Measurements from ENCODE around the gene TRERF1.
"Not testable (repeated sequence)": the region's sequence is repeated elsewhere in the genome, so short reads cannot be mapped to it uniquely, and the experiment has no call there.

The TRERF1 gene

DNA sequence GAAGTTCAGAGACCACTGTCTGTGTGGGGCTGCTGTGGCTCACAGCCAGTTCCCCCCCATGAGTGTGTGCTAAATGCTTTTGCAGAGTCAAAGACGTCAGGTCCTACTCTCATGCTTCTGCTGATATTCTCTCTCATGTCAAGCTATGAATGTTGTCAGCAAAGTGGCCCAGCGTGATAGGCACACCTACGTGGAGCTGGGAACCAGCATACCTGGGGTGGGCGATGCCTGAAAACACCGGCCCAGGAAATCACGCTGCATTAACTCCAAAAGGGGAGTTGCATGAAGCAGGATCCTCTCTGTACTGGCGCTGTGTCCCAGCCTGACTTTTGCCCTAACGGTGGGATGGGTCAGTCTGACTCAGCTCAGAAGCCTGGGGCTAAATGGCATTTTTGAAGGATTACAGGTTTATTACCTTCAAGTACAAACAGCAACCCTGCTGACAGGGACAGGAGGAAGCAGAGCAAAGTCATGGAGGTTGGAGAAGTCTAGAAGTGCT, 225.0 kb downstream of the TRERF1 start:
- DNase-seq (ENCODE audit: low read depth in 3 of 3, low spot score in 1 of 3), result no peak

DNA sequence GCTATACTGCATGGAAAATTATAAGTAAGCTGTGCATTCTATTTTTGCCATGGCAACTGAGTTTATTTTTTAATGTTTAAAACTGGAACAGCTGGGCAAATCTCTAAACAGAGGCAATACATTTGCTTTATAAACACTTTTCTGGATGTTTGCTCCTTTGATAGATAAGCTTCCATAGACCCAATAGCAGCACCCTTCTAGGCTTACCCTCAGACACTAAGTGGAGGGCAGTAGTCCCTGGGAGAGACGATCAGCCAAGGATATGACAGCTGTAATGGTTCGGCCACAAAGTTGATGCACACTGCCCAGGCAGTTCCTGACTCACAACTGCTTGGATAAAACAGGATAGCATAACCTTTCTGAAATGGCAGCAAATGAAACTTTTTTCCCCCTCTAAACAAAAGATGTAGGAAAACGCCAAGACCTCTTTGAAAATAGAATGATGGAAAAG, 225.5 kb downstream of the TRERF1 start:
- DNase-seq (ENCODE audit: low read depth in 3 of 3, low spot score in 1 of 3), result no peak

DNA sequence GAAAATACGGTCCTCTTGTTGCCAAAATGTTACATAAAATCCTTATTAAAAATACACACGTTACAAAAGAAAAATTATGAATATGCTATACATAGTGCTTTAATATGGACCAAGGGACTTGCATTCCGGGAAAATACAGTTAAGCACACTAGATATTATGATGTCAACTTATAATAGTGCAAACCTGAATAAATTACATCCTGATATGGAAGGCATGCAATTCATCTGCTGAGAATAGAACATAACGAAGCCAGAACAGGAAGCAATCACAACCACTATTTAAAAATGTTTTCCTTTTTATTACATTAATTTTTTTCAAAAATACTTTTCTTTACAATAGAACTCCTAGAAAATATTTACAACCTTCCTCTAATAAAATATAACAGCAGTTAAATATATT, 226.3 kb downstream of the TRERF1 start:
- DNase-seq (ENCODE audit: low read depth in 3 of 3, low spot score in 1 of 3), result no peak

- no peak for DNase-seq (ENCODE audit: low read depth in 3 of 3, low spot score in 1 of 3)
Observed at GRCh38 chr6:42225029-42225339, 226.7 kb downstream of the TRERF1 start.

DNA sequence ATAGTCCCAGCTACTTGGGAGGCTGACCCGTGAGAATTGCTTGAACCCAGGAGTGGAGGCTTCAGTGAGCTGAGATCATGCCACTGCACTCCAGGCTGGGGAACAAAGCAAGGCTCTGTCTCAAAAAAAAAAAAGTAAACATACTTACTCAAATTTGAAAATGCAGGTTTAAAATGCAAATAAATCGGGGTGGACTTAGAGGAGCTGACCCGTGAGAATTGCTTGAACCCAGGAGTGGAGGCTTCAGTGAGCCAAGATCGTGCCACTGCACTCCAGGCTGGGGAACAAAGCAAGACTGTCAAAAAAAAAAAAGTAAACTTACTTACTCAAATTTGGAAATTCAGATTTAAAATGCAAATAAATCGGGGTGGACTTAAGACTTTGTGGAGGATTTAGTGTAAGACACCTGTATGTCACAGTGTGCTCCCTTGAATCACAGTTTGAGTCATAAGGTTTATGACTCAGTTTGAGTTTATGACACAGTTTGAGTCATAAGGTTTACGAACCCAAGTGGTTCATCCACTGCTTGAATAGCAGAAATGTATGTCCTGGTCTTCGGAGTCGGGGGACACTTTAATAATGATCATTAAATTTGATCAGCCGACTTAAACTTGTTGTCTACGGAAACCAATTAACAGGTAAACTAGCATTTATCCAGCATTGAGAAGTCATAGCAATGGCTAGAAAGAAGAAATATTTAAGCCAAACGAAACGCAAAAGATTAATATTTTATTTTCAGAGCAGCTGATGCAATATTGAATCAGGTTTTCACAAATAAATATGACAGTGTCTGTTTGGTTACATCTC, 227.3 kb downstream of the TRERF1 start:
- no peak for DNase-seq (ENCODE audit: low read depth in 3 of 3, low spot score in 1 of 3)

DNA sequence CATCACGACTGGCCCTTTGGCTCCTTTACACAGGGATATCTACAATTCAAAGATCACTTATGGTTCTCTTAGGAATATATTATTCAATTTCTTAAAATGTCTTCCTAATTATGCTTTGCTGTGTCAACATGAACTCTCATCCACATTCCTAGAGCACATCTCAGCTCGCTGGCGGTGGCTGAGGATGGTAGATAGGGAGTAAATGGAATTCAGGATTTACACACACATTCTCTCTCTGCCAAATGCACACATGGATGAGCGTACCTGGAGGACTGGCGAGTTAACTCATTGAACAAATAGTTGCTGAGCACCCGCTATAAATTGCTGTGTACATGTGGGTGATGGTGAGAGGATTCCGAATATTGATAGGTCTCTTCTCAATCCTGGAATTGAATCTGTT, 229.3 kb downstream of the TRERF1 start:
- no peak for DNase-seq (ENCODE audit: low read depth in 3 of 3, low spot score in 1 of 3)

GRCh38 chr6:42221546-42221945, 230.2 kb downstream of the TRERF1 start:
- DNase-seq (ENCODE audit: low read depth in 3 of 3, low spot score in 1 of 3), result no peak

GRCh38 chr6:42220807-42221206, 230.9 kb downstream of the TRERF1 start:
- no peak for DNase-seq (ENCODE audit: low read depth in 3 of 3, low spot score in 1 of 3)

DNA sequence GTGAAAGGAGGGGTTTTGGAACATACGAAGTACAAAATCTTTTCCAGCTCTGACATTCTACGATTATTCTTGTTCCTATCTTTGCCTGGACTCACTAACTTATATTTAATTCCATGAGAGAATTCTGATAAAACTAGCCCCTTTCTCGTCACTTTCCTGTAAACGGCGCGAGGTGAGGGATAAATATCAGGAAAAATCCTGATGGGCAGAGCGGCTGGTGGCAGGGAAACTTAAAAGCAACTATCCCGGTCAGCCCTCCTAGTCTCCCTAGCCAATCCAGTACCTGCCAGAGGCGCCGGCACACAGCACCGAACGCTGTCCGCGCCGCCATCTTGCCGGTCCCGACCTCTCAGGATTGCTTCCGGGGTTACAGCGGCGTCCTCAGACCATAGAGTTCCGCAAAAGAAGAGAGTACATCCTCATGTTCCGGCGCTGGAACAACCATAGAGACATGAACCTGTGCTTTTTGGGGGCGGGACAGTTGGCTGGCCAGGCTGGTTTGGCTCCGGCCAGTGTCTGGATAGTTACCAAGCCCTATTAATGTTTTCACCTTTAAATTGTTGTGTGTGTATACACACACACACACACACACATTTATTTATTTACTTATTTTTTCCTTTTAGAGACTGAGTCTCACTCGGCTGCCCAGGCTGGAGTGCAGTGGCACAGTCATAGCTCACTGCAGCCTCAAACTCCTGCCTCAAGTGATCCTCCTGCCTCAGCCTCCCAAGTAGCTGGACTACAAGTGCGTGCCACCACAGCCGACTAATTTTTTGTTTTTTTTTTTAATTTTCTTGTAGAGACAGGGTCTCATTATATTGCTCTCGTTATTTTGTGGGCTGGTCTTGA, 234.0 kb downstream of the TRERF1 start, which contains the start of gene MRPS10:
MRPS10 (minus strand) TSS at position 343 of the 849 bp plus-strand sequence; CDS start at position 331, 12 bp downstream.
- DNase-seq (ENCODE audit: low read depth in 3 of 3, low spot score in 1 of 3), result peak; percentile 70 to 79 (median 74)

- no peak for DNase-seq (ENCODE audit: low read depth in 3 of 3, low spot score in 1 of 3)
Observed at GRCh38 chr6:42217157-42217518, 234.6 kb downstream of the TRERF1 start.

DNA sequence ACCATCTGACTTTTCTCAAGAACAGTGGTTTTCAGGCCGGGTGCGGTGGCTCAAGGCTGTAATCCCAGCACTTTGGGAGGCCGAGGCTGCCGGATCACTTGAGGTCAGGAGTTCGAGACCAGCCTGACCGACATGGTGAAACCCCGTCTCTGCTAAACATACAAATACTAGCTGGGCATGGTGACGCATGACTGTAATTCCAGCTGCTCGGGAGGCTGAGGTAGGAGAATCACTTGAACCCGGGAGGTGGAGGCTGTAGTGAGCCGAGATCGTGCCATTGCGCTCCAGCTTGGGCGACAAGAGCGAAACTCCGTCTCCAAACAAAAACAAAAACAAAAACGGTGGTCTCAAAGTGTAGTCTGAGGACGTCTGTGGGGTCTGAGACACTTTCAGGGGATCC, 235.2 kb downstream of the TRERF1 start:
- DNase-seq (ENCODE audit: low read depth in 3 of 3, low spot score in 1 of 3), result not testable (repeated sequence)

DNA sequence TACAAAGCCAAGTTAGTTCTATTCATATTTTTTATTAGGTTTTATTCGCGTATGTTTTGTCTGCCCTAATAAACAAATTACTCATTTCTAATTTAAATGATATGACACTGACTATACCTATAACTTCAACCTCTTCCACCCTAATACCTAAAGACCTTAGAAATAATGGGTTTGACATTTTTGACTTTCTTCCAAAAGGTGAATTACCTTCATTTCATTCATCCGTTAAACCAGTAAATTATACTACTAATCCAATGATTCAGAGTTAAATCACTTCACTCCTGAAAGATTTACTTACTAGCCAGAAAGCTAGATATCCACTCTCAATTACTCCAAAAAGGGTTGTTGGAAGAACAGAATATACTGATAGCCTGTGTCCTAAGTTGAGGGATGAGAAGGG, 239.3 kb downstream of the TRERF1 start:
- no peak for DNase-seq (ENCODE audit: low read depth in 3 of 3, low spot score in 1 of 3)

DNA sequence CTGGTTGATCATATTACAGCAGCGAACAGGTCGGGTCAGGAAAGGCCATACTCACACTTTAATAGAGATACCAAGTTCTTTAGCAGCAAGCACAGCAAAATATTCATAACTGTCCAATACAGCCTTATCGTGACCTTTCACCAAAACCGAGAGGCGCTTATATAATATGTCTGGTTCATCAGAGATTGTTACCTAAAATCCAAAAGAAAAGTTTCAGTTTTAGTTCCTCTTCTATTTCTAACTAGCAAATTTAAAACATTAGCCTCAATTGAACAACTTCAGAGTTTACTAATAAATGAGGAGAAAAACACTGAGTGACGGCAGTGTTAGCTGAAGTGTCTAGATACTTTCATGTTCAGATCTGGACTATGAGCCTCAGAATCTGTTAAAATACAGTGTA, 240.0 kb downstream of the TRERF1 start:
- DNase-seq (ENCODE audit: low read depth in 3 of 3, low spot score in 1 of 3), result no peak

DNA sequence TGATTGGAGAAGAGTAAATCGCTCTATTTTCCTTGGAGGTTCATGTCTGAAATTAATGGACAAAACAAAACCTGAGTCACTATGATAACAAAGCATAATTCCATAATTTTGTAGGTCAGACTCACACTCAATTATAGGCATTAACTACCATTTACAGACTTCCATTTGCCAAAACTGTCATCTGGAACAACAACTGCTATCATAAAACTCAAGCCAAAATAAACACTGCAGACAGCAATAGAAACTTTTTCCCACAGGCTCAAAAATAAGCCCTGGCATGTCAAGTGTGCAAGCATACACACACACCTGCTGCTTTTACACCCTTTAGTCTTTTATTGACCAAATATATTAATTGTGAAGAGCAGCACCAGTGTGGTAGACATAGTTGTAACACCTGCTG, 241.2 kb downstream of the TRERF1 start:
- DNase-seq (ENCODE audit: low read depth in 3 of 3, low spot score in 1 of 3), result no peak

GRCh38 chr6:42207559-42207958, 244.2 kb downstream of the TRERF1 start:
- DNase-seq (ENCODE audit: low read depth in 3 of 3, low spot score in 1 of 3), result not testable (repeated sequence)

- DNase-seq (ENCODE audit: low read depth in 3 of 3, low spot score in 1 of 3), result no peak
Observed at GRCh38 chr6:42204768-42205282, 246.9 kb downstream of the TRERF1 start.

DNA sequence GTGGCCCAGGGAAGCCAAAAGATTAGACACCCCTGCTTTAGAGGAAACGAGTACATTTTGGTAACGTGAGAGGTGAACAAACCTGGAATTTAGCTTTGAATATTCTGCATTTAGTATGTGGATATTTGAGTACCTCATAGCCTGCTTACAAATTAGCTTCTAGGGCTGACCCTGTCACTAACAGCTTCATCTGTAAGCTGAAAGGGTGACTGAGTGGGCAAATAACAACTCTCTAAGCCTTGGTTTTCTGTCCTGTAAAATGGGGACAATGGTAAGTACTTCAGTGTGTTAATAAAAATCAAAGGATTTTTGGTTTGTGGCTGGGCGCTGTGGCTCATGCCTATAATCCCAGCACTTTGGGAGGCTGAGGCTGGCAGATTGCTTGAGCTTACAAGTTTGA, 248.5 kb downstream of the TRERF1 start:
- DNase-seq (ENCODE audit: low read depth in 3 of 3, low spot score in 1 of 3), result no peak

GRCh38 chr6:42202131-42202915, 249.4 kb downstream of the TRERF1 start:
- not testable (repeated sequence) for DNase-seq (ENCODE audit: low read depth in 3 of 3, low spot score in 1 of 3)

DNA sequence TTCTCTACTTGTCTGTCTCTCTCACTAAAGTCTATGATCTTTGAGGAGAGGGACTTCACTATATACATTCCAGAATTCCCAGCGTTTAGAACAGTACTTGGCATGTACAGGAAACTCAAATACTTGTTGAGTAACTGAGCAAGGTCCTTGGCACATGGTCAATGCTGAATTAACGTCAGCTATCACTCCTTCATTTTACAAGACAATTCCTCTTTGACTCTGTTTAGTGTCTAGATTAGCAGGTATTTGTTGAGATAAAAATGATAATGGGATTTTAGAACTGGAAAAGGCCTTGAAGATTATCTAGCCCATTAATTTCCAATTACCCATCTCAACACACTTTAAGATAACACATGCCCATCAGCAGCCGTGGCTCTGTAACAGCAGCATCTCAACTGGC, 250.3 kb downstream of the TRERF1 start:
- no peak for DNase-seq (ENCODE audit: low read depth in 3 of 3, low spot score in 1 of 3)

GRCh38 chr6:42200035-42200434, 251.7 kb downstream of the TRERF1 start:
- no peak for DNase-seq (ENCODE audit: low read depth in 3 of 3, low spot score in 1 of 3)

Measured in stimulated activated CD4-positive, alpha-beta T cell treated with anti-CD3 and anti-CD28 coated beads, TNF-alpha, amount 100 ng/mL, for 1 hour (primary cell).